HG02588 (cell line): ENCODE measurements around the gene GRIFIN.

ENCODE experiments used
- ATAC-seq: cut with Tn5 transposase; IDR thresholded peaks from one replicate; pipeline ENCODE4 v1.9.1; 2021; ENCODE audit warnings: mild to moderate bottlenecking, moderate library complexity; ENCODE audit not compliant: unreplicated experiment

Gene GRIFIN

GRCh38 chr7:2437136-2437535 lies 39.1 kb downstream of the GRIFIN start:
- ATAC-seq = no peak

GRCh38 chr7:2436341-2437104 lies 39.7 kb downstream of the GRIFIN start:
- ATAC-seq = no peak

GRCh38 chr7:2435146-2435545 lies 41.1 kb downstream of the GRIFIN start:
- no peak for ATAC-seq

GRCh38 chr7:2433713-2434550 lies 42.3 kb downstream of the GRIFIN start:
- ATAC-seq = no peak

- ATAC-seq = no peak
These were observed 43.1 kb downstream of the GRIFIN start for GRCh38 chr7:2432910-2433712.

GRCh38 chr7:2431260-2431867 lies 44.8 kb downstream of the GRIFIN start:
- no peak for ATAC-seq

GRCh38 chr7:2425749-2426148 lies 50.4 kb downstream of the GRIFIN start:
- ATAC-seq = no peak
